Astrocyte (in vitro differentiated cells and primary cell): Measurements from ENCODE around the gene BACH2.

ENCODE experiments used
- EZH2 ChIP-seq: IDR thresholded peaks from 2 replicates; pipeline ENCODE4 v1.6.1; 2012; ENCODE audit warnings: mild to moderate bottlenecking, low read length, inconsistent platforms; ENCODE audit not compliant: insufficient read depth
- TF ChIP-seq, protein P1 (sequence below): IDR thresholded peaks from 2 replicates; pipeline ENCODE4 v1.5.1; 2011; ENCODE audit warnings: low read depth, mild to moderate bottlenecking, inconsistent platforms, low read length, moderate library complexity; ENCODE audit not compliant: insufficient read depth

DNA sequence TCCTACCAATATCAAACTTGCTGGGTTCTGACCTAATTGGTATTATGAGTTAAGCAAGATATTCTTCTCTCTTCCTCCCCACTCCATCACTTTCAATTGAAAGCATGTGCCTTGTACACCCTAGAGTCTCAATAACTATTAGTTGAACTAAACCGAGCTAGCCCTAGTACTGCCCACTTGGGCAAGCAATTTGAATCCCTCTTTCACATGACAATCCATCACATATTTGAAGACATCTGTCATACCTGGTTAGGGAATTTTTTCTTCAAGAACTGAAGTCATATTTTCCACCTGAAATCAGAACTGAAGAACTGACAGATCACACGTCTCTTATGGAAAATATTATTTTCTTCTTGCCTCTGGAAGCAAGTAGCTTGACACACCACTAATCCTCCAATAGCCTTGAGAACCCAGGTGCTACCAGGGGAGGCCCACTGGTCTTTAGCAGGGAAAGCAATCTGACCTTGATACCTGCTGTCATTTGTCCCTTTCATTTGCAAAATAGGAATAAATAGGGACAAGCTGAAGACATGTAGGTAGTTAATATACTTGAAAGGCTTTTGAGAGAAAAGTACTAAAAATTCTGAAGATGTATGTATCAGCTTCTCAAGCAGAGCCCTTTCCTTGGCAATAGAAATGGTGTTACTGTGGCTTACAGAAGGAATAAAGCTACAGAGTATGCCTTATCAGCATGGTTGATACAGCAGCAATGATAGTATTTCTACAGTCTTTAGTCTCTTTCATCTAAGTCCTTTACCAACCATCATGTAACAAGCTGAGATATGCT, 331.0 kb downstream of the BACH2 start:
- TF ChIP-seq EZH2: no peak
- TF ChIP-seq, protein P1, sequence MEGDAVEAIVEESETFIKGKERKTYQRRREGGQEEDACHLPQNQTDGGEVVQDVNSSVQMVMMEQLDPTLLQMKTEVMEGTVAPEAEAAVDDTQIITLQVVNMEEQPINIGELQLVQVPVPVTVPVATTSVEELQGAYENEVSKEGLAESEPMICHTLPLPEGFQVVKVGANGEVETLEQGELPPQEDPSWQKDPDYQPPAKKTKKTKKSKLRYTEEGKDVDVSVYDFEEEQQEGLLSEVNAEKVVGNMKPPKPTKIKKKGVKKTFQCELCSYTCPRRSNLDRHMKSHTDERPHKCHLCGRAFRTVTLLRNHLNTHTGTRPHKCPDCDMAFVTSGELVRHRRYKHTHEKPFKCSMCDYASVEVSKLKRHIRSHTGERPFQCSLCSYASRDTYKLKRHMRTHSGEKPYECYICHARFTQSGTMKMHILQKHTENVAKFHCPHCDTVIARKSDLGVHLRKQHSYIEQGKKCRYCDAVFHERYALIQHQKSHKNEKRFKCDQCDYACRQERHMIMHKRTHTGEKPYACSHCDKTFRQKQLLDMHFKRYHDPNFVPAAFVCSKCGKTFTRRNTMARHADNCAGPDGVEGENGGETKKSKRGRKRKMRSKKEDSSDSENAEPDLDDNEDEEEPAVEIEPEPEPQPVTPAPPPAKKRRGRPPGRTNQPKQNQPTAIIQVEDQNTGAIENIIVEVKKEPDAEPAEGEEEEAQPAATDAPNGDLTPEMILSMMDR: no peak
